ENCODE data around the gene TRIM66. TPM values are rescaled to one million over a fixed set of nuclear protein-coding genes. Genes with fewer than 3 reads are reported as not detected.

Gene TRIM66
- total and polyA plus RNA-seq, 2 experiments from 2014 or later, result 1.0 to 3.3 TPM

GRCh38 chr11:8636127-8636526 is 46.3 kb downstream of the TRIM66 start:
- Histone ChIP-seq H4K20me1 (replicated peaks; ENCODE audit: insufficient read depth) (no peaks in the 10 kb centered on the region), H2AFZ (no peak overlapping the region), H3F3A (replicated peaks; ENCODE audit: low read depth) (no peaks in the 10 kb centered on the region), H3K9me2 (ENCODE audit: insufficient read depth) (no peaks in the 10 kb centered on the region), H3K79me2 (replicated peaks; ENCODE audit: insufficient read depth) (no peaks in the 10 kb centered on the region), H3K4me3 (no peak overlapping the region), H3K4me2 (no peak overlapping the region), H3K27ac (ENCODE audit: low read depth) (no peak overlapping the region), H3K4me1 (ENCODE audit: insufficient read depth) (peaks cover 10% of the 10 kb centered on the region; the same call in 1 of the 2 replicates), H3K27me3 (ENCODE audit: insufficient read depth) (no peaks in the 10 kb centered on the region), H3K36me3 (ENCODE audit: insufficient read depth) (no peaks in the 10 kb centered on the region)
- TF ChIP-seq NANOG (IDR thresholded peaks at IDR 0.05; ENCODE audit: borderline replicate concordance) (no peak), CREB1 (CRISPR knock-in tag; IDR thresholded peaks at IDR 0.05; ENCODE audit: low read depth) (no peak), ZNF331 (CRISPR knock-in tag; IDR thresholded peaks at IDR 0.05; ENCODE audit: low read depth) (no peak), CTCF (conservative IDR thresholded peaks at IDR 0.05; ENCODE audit: low read depth in 2 of 2) (no peak), POLR2AphosphoS5 (IDR thresholded peaks at IDR 0.05; ENCODE audit: low read depth) (no peak), STAT1 (IDR thresholded peaks at IDR 0.05; ENCODE audit: unreplicated experiment) (no peak), ZNF462 (CRISPR knock-in tag; IDR thresholded peaks at IDR 0.05) (no peak), ZNF114 (CRISPR knock-in tag; IDR thresholded peaks at IDR 0.05) (no peak)
- ATAC-seq (no peak), DNase-seq (ENCODE audit: low spot score) (no peak)
- peaks cover 14% of the 10 kb centered on the region for H3K4me1 Mint-ChIP-seq
- no peaks in the 10 kb centered on the region for H3K36me3 Mint-ChIP-seq (ENCODE audit: low read depth)
- no peak overlapping the region for H3K27ac Mint-ChIP-seq
- no peaks in the 10 kb centered on the region for H3K27me3 Mint-ChIP-seq (ENCODE audit: insufficient read depth, low read depth, poor library complexity)
- no peak overlapping the region for H3K4me3 Mint-ChIP-seq
- H3K9me3 Mint-ChIP-seq, result no peaks in the 10 kb centered on the region
